WTC11 (cell line): ENCODE results near the gene ILDR2.

Source experiments
- CTCF ChIP-seq: fragments of 200-600 bp; IDR thresholded peaks from 2 replicates; pipeline ENCODE4 v1.8.0; 2022; ENCODE audit warnings: antibody characterized with exemption
- E2F1 ChIP-seq: sonication (generic); formaldehyde crosslinking; IDR thresholded peaks from 2 replicates; pipeline ENCODE4 v1.8.0; 2022; ENCODE audit warnings: mild to moderate bottlenecking, missing genetic modification reagents
- JUN ChIP-seq: sonication (generic); formaldehyde crosslinking; IDR thresholded peaks from 2 replicates; pipeline ENCODE4 v1.8.0; 2023; ENCODE audit warnings: mild to moderate bottlenecking, missing genetic modification reagents
- NR1H2 ChIP-seq: sonication (generic); formaldehyde crosslinking; IDR thresholded peaks from 2 replicates; pipeline ENCODE4 v1.9.0; 2021; ENCODE audit warnings: mild to moderate bottlenecking, moderate library complexity, missing genetic modification reagents
- NR2C2 ChIP-seq: sonication (generic); formaldehyde crosslinking; IDR thresholded peaks from 2 replicates; pipeline ENCODE4 v1.8.0; 2022; ENCODE audit warnings: mild to moderate bottlenecking, missing genetic modification reagents
- ZNF232 ChIP-seq: sonication (generic); formaldehyde crosslinking; IDR thresholded peaks from 2 replicates; pipeline ENCODE4 v1.8.0; 2022; ENCODE audit warnings: mild to moderate bottlenecking, missing genetic modification reagents
- ZNF532 ChIP-seq: fragments of 250-450 bp; sonication (Bioruptor Pico); IDR thresholded peaks from 2 replicates; pipeline ENCODE4 v1.9.0; 2021; ENCODE audit warnings: mild to moderate bottlenecking, borderline replicate concordance
- TF ChIP-seq, protein P1 (sequence below): sonication (generic); formaldehyde crosslinking; IDR thresholded peaks from 2 replicates; pipeline ENCODE4 v1.8.0; 2022; ENCODE audit warnings: mild to moderate bottlenecking, missing genetic modification reagents

DNA sequence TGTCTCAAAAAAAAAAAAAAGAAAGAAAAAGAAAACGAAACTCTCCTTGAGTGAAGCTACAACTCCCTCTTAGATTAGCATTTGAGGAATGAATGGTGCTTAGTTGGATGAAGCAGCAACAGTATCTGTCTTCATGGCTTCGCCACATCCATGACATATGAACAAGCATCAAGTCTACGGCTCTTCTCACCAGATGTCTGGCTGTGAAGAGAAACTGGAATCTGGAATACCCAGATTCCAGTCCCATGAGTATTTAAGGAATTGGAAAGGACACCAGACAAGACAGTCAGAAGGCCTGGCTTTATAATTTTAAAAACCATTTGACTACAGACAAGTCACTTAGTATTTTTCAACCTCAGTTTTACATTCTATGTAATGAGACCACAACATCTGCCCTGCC is 61.2 kb downstream of the ILDR2 start:
- no peak for TF ChIP-seq ZNF232 (CRISPR knock-in tag)
- no peak for TF ChIP-seq JUN
- TF ChIP-seq ZNF532 = no peak
- no peak for TF ChIP-seq NR1H2 (CRISPR knock-in tag)
- no peak for TF ChIP-seq E2F1 (CRISPR knock-in tag)
- no peak for TF ChIP-seq CTCF
- TF ChIP-seq, protein P1, sequence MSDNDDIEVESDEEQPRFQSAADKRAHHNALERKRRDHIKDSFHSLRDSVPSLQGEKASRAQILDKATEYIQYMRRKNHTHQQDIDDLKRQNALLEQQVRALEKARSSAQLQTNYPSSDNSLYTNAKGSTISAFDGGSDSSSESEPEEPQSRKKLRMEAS = no peak
- TF ChIP-seq NR2C2 (CRISPR knock-in tag) = no peak
